HepG2 (cell line): ENCODE data around the gene PRSS16. TPM values are rescaled to one million over a fixed set of nuclear protein-coding genes. Genes with fewer than 3 reads are reported as not detected.

Experiments
- ATAC-seq: fragments of 200-7000 bp; cut with Tn5 transposase; 3 replicates; pipeline ENCODE4 v1.9.1; 2020; ENCODE audit warnings: mild to moderate bottlenecking, moderate library complexity
- BruUV-seq: library from RNA; stranded (reverse); fragments of 400-500 nt; replicated peaks from 2 replicates; lab custom pipeline; 2021; lab: Mats Ljungman, UMichigan
- CTCF ChIA-PET: fragments of 300-600 bp; formaldehyde crosslinking; extraction: SDS; loops from one replicate; lab custom pipeline; 2021; ENCODE audit warnings: low total read pairs, inconsistent platforms, low intra/inter-chr PET ratio; lab: Yijun Ruan, JAX
- POLR2A ChIA-PET: fragments of 350-600 bp; sonication (Branson Sonifier 250); formaldehyde crosslinking; loops from one replicate; lab custom pipeline; 2020; ENCODE audit warnings: antibody characterized with exemption, inconsistent platforms; lab: Yijun Ruan, JAX
- DNase-seq: peaks from one replicate; pipeline ENCODE4 v3.0.0-alpha.2; 2015; ENCODE audit warnings: low spot score
- FAIRE-seq: peaks from 3 replicates; lab custom pipeline; 2011; peaks lifted over from hg19 to GRCh38; lab: Jason Lieb, UNC
- H2AFZ ChIP-seq: one replicate; pipeline ENCODE4 v1.6.1; 2011; ENCODE audit warnings: low read length, inconsistent platforms
- H3K27ac ChIP-seq: fragments of 300-600 bp; 3 replicates; pipeline ENCODE4 v1.8.0; 2011; ENCODE audit warnings: mixed run types, mild to moderate bottlenecking, mixed read lengths, low read length, inconsistent platforms; ENCODE audit not compliant: insufficient read depth; ENCODE audit errors: extremely low read length
- H3K27me3 ChIP-seq, 2 experiments: fragments of 200-600 bp in 1 of 2; 2 replicates in 1 of 2; 3 replicates in 1 of 2; pipeline versions ENCODE4 v1.6.0 to v1.8.0; 2011; ENCODE audit warnings: low read length in 2 of 2, mild to moderate bottlenecking in 2 of 2, moderate library complexity in 2 of 2, inconsistent platforms in 1 of 2; ENCODE audit not compliant: insufficient read depth in 2 of 2, control insufficient read depth in 1 of 2
- H3K36me3 ChIP-seq, 2 experiments: fragments of 200-600 bp in 1 of 2; replicated peaks in 1 of 2; 2 replicates in 1 of 2; 3 replicates in 1 of 2; pipeline versions ENCODE4 v1.5.1 to v1.8.0; 2011; ENCODE audit warnings: low read length in 2 of 2, inconsistent platforms in 1 of 2; ENCODE audit not compliant: insufficient read depth in 2 of 2, control insufficient read depth in 1 of 2
- H3K4me1 ChIP-seq: 2 replicates; pipeline ENCODE4 v1.5.1; 2012; ENCODE audit warnings: low read length, inconsistent platforms; ENCODE audit not compliant: insufficient read depth
- H3K4me2 ChIP-seq: 2 replicates; pipeline ENCODE4 v1.6.0; 2011; ENCODE audit warnings: low read depth, low read length, inconsistent platforms
- H3K4me3 ChIP-seq, 3 experiments: fragments of 200-600 bp in 1 of 3; sonication (generic), shearing (Covaris generic) in 1 of 3; replicated peaks in 1 of 3; 2 replicates each; pipeline ENCODE4 v1.5.1; 2011 to 2016; ENCODE audit warnings: low read length in 3 of 3, inconsistent platforms in 2 of 3, low read depth in 2 of 3, mild to moderate bottlenecking in 2 of 3, control low read depth in 1 of 3, mixed read lengths in 1 of 3; ENCODE audit not compliant: insufficient read depth in 1 of 3
- H3K79me2 ChIP-seq: one replicate; pipeline ENCODE4 v1.6.1; 2011; ENCODE audit warnings: low read length, inconsistent platforms; ENCODE audit not compliant: insufficient read depth
- H3K9ac ChIP-seq: 2 replicates; pipeline ENCODE4 v1.6.0; 2011; ENCODE audit warnings: mild to moderate bottlenecking, low read depth, low read length, inconsistent platforms; ENCODE audit not compliant: insufficient read depth
- H3K9me3 ChIP-seq: 2 replicates; pipeline ENCODE4 v1.5.1; 2012; ENCODE audit warnings: mild to moderate bottlenecking, low read length
- H4K20me1 ChIP-seq: 2 replicates; pipeline ENCODE4 v1.6.0; 2011; ENCODE audit warnings: inconsistent platforms, mild to moderate bottlenecking, low read length, moderate library complexity; ENCODE audit not compliant: insufficient read depth
- CREM ChIP-seq, 2 experiments: sonication (generic) in 1 of 2; formaldehyde crosslinking in 1 of 2; IDR thresholded peaks; 2 replicates each; pipeline versions ENCODE4 v1.4.0 to v1.6.1; 2016 to 2020; ENCODE audit warnings: antibody characterized with exemption in 1 of 2, mild to moderate bottlenecking in 1 of 2, missing genetic modification reagents in 1 of 2
- HNRNPL ChIP-seq: fragments of 200-400 bp; formaldehyde crosslinking; IDR thresholded peaks from 2 replicates; pipeline ENCODE4 v1.6.1; 2017; ENCODE audit warnings: mild to moderate bottlenecking, low read depth, low read length
- MAF1 ChIP-seq: sonication (generic); formaldehyde crosslinking; IDR thresholded peaks from 2 replicates; pipeline ENCODE4 v1.5.0; 2020; ENCODE audit warnings: missing genetic modification reagents, borderline replicate concordance
- SSRP1 ChIP-seq: IDR thresholded peaks from 2 replicates; pipeline ENCODE4 v1.6.1; 2016; ENCODE audit warnings: control low read depth
- ZFP1 ChIP-seq: IDR thresholded peaks from 2 replicates; pipeline ENCODE4 v1.6.1; 2016
- ZNF24 ChIP-seq: fragments of 450-650 bp; IDR thresholded peaks from 2 replicates; pipeline ENCODE4 v1.6.1; 2017; ENCODE audit warnings: antibody characterized with exemption, mild to moderate bottlenecking
- ZNF644 ChIP-seq: IDR thresholded peaks from 2 replicates; pipeline ENCODE4 v1.6.1; 2016; ENCODE audit warnings: low read depth
- WGBS: methylation state at CpG from one replicate; pipeline ENCODE4 v1.1.6; 2017; ENCODE audit warnings: low lambda C conversion rate; 5-methylcytosine and 5-hydroxymethylcytosine counted together
- in situ Hi-C: cut with HindIII; loops from 2 replicates; pipeline ENCODE4 v1.10.0; 2017; ENCODE audit warnings: low pct_unique_long_range_greater_than_20kb; ENCODE audit not compliant: extremely low pct_ligation_motif_present
- intact Hi-C: fragments of 100-400 bp; cut with micrococcal nuclease; formaldehyde crosslinking; loops from one replicate; pipeline ENCODE4 v1.10.0; 2022; ENCODE audit not compliant: unreplicated experiment
- polyA plus RNA-seq, 8 experiments: library from polyadenylated mRNA; depleted of rRNA in 3 of 8; stranded (reverse) in 7 of 8; unstranded in 1 of 8; fragments of >200 nt; fragmentation: Illumina TruSeq in 4 of 8; extraction: Trizol in 4 of 8; gene quantifications; 2 replicates each; pipeline versions ENCODE4 v1.2.1 to v1.2.3, GENCODE V29; 2011 to 2016; ENCODE audit warnings: low read depth in 4 of 8, missing spikeins in 1 of 8, mixed read lengths in 1 of 8; ENCODE audit not compliant: insufficient read depth in 1 of 8
- total RNA-seq, 5 experiments: library from RNA; depleted of rRNA; stranded (reverse); fragments of >200 nt; fragmentation: Illumina TruSeq; extraction: Trizol; gene quantifications; 2 replicates each; pipeline ENCODE4 v1.2.3, GENCODE V29; 2016; ENCODE audit warnings: low read depth in 1 of 5
- TF ChIP-seq, protein P1 (sequence below), 2 experiments: sonication (generic) in 1 of 2; formaldehyde crosslinking in 1 of 2; IDR thresholded peaks; 2 replicates each; pipeline versions ENCODE4 v1.4.0 to v1.6.1; 2018 to 2020; ENCODE audit warnings: missing genetic modification reagents in 2 of 2, borderline replicate concordance in 1 of 2, low read depth in 1 of 2, mild to moderate bottlenecking in 1 of 2, missing biosample characterization in 1 of 2
- TF ChIP-seq, protein P2 (sequence below): sonication (generic); formaldehyde crosslinking; IDR thresholded peaks from 2 replicates; pipeline ENCODE4 v1.4.0; 2020; ENCODE audit warnings: mild to moderate bottlenecking, missing genetic modification reagents, borderline replicate concordance
- TF ChIP-seq, protein P3 (sequence below): IDR thresholded peaks from 2 replicates; pipeline ENCODE4 v1.6.1; 2016; ENCODE audit warnings: mild to moderate bottlenecking, missing biosample characterization, missing genetic modification reagents

PRSS16 gene
- total and polyA plus RNA-seq, 2 of the 13 experiments (the other 11 are each of a cell fraction or from before 2014, with no cell fraction given), result not detected

DNA sequence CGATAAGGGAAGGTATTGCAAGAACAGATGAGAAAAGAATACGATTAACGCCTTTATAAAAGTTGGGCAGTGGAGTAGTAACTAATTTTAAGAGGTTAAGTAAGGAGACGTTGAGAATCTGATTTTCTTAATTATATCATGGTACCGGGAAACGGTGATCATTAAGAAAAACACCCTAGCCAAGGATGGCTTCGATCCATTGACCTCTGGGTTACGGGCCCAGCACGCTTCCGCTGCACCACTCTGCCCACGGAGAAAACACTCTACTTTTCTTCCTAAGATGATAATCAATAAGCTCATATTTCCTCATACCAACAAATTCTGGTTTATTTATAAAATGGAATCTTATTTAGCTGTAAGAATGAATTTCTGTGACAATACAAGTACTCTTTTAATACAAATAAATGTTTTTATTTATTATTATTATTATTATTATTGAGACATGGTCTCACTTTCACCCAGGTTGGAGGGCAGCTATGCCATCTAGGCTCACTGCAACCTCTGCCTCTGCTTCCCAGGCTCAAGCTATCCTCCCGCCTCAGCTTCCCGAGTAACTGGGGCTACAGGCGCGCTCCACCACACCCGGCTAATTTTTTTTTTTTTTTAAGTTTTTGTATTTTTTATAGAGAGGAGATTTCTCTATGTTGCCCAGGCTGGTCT, 56.2 kb downstream of the PRSS16 start:
- H3K4me2 ChIP-seq, result no peak overlapping the region
- no peak overlapping the region for H3K4me3 ChIP-seq
- in situ Hi-C loops, result no loop called here
- intact Hi-C loops, result no loop called here
- H3K27ac ChIP-seq, result no peak overlapping the region
- FAIRE-seq, result no peak
- no TSS peak for BruUV-seq
- no peak for DNase-seq
- WGBS, result 60% methylated on average over 16 of the region's 16 CpGs
- no peak for TF ChIP-seq ZNF644 (CRISPR knock-in tag)
- TF ChIP-seq ZNF24, result peak; percentile 91
- TF ChIP-seq CREM (IDR thresholded peaks at IDR 0.05), result no peak
- no peak for TF ChIP-seq CREM (CRISPR knock-in tag; IDR thresholded peaks at IDR 0.05)
- TF ChIP-seq, protein P1, sequence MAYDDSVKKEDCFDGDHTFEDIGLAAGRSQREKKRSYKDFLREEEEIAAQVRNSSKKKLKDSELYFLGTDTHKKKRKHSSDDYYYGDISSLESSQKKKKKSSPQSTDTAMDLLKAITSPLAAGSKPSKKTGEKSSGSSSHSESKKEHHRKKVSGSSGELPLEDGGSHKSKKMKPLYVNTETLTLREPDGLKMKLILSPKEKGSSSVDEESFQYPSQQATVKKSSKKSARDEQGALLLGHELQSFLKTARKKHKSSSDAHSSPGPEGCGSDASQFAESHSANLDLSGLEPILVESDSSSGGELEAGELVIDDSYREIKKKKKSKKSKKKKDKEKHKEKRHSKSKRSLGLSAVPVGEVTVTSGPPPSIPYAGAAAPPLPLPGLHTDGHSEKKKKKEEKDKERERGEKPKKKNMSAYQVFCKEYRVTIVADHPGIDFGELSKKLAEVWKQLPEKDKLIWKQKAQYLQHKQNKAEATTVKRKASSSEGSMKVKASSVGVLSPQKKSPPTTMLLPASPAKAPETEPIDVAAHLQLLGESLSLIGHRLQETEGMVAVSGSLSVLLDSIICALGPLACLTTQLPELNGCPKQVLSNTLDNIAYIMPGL (CRISPR knock-in tag; IDR thresholded peaks at IDR 0.05; ENCODE audit: borderline replicate concordance in 1 of 2, low read depth in 1 of 2), result 0 out of 4 replicates have a peak, but pooled peaks of 1 of the 2 experiments have one; percentile 20
- TF ChIP-seq SSRP1 (CRISPR knock-in tag), result 0 out of 2 replicates have a peak, but pooled peaks have one; percentile 60
- no peak for TF ChIP-seq ZFP1
- TF ChIP-seq MAF1, result 0 out of 2 replicates have a peak, but pooled peaks have one; percentile 77
- TF ChIP-seq, protein P2, sequence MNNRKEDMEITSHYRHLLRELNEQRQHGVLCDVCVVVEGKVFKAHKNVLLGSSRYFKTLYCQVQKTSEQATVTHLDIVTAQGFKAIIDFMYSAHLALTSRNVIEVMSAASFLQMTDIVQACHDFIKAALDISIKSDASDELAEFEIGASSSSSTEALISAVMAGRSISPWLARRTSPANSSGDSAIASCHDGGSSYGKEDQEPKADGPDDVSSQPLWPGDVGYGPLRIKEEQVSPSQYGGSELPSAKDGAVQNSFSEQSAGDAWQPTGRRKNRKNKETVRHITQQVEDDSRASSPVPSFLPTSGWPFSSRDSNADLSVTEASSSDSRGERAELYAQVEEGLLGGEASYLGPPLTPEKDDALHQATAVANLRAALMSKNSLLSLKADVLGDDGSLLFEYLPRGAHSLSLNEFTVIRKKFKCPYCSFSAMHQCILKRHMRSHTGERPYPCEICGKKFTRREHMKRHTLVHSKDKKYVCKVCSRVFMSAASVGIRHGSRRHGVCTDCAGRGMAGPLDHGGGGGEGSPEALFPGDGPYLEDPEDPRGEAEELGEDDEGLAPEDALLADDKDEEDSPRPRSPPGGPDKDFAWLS (CRISPR knock-in tag), result no peak
- TF ChIP-seq, protein P3, sequence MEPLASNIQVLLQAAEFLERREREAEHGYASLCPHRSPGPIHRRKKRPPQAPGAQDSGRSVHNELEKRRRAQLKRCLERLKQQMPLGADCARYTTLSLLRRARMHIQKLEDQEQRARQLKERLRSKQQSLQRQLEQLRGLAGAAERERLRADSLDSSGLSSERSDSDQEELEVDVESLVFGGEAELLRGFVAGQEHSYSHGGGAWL (CRISPR knock-in tag), result no peak
- no peak for TF ChIP-seq HNRNPL
- H2AFZ ChIP-seq, result no peak overlapping the region
- ChIA-PET POLR2A (no interaction called here), CTCF (no interaction called here)
- no peak for ATAC-seq
- no peaks in the 10 kb centered on the region for H3K36me3 ChIP-seq
- no peaks in the 10 kb centered on the region for H4K20me1 ChIP-seq
- H3K4me1 ChIP-seq, result peaks cover 6% of the 10 kb centered on the region; the same call in 1 of the 2 replicates
- H3K27me3 ChIP-seq, result 0 out of 5 replicates have a peak, but pooled peaks cover 0 to 1% of the 10 kb centered on the region in 2 experiments
- H3K79me2 ChIP-seq, result no peaks in the 10 kb centered on the region
- no peaks in the 10 kb centered on the region for H3K9me3 ChIP-seq
- H3K9ac ChIP-seq, result no peak overlapping the region

Other genes starting within 250 kb of the PRSS16 start
- not detected in 2 replicates for gene POM121L2, start 64.6 kb downstream of the PRSS16 start, total RNA-seq (2016; rRNA removed; fragmentation: Illumina TruSeq; extraction: Trizol)
- gene POM121L2, start 64.6 kb downstream of the PRSS16 start, polyA plus RNA-seq (2011; rRNA removed), result 0.01 TPM in 1 of 2 replicates, not detected in the other
- 1.7 and 2.7 TPM in 2 replicates for gene ZNF391, start 141.1 kb downstream of the PRSS16 start, total RNA-seq (2016; rRNA removed; fragmentation: Illumina TruSeq; extraction: Trizol)
- 0.78 and 0.97 TPM in 2 replicates for gene ZNF391, start 141.1 kb downstream of the PRSS16 start, polyA plus RNA-seq (2011; rRNA removed)
- 10.1 and 16.3 TPM in 2 replicates for gene ZNF184, start 225.4 kb downstream of the PRSS16 start, total RNA-seq (2016; rRNA removed; fragmentation: Illumina TruSeq; extraction: Trizol)
- 2.0 and 2.1 TPM in 2 replicates for gene ZNF184, start 225.4 kb downstream of the PRSS16 start, polyA plus RNA-seq (2011; rRNA removed)